Measurements from ENCODE around the gene AKAP13. TPM values are rescaled to one million over a fixed set of nuclear protein-coding genes. Genes with fewer than 3 reads are reported as not detected.
"Not testable (repeated sequence)": the region's sequence is repeated elsewhere in the genome, so short reads cannot be mapped to it uniquely, and the experiment has no call there.

AKAP13 gene
- total RNA-seq, 1 experiment from 2014 or later = 42.8 TPM

GRCh38 chr15:85347264-85348047, 32.9 kb upstream of the AKAP13 start:
- peak; percentile 71 for DNase-seq (ENCODE audit: low read depth)

GRCh38 chr15:85348048-85348766, 32.2 kb upstream of the AKAP13 start:
- DNase-seq (ENCODE audit: low read depth) = not testable (repeated sequence)

- DNase-seq (ENCODE audit: low read depth) = peak; percentile 45
Observed at GRCh38 chr15:85349062-85349461, 31.3 kb upstream of the AKAP13 start.

- no peak for DNase-seq (ENCODE audit: low read depth)
Observed at GRCh38 chr15:85350395-85350794, 30.0 kb upstream of the AKAP13 start.

- DNase-seq (ENCODE audit: low read depth) = not testable (repeated sequence)
Observed at GRCh38 chr15:85351501-85351900, 28.9 kb upstream of the AKAP13 start.

- DNase-seq (ENCODE audit: low read depth) = peak; percentile 22
Observed at GRCh38 chr15:85351965-85352364, 28.4 kb upstream of the AKAP13 start.

GRCh38 chr15:85353516-85353915, 26.9 kb upstream of the AKAP13 start:
- DNase-seq (ENCODE audit: low read depth) = no peak

- peak; percentile 69 for DNase-seq (ENCODE audit: low read depth)
Observed at GRCh38 chr15:85354461-85354860, 25.9 kb upstream of the AKAP13 start.

GRCh38 chr15:85354948-85355347, 25.5 kb upstream of the AKAP13 start:
- no peak for DNase-seq (ENCODE audit: low read depth)

- peak; percentile 28 for DNase-seq (ENCODE audit: low read depth)
Observed at GRCh38 chr15:85356276-85356675, 24.1 kb upstream of the AKAP13 start.

GRCh38 chr15:85361323-85361722, 19.1 kb upstream of the AKAP13 start:
- DNase-seq (ENCODE audit: low read depth) = no peak

- no peak for DNase-seq (ENCODE audit: low read depth)
Observed at GRCh38 chr15:85362436-85363081, 17.8 kb upstream of the AKAP13 start.

GRCh38 chr15:85365980-85366379, 14.4 kb upstream of the AKAP13 start:
- no peak for DNase-seq (ENCODE audit: low read depth)

GRCh38 chr15:85367741-85368140, 12.7 kb upstream of the AKAP13 start:
- no peak for DNase-seq (ENCODE audit: low read depth)

GRCh38 chr15:85374831-85375230, 5.6 kb upstream of the AKAP13 start:
- DNase-seq (ENCODE audit: low read depth) = no peak

- no peak for DNase-seq (ENCODE audit: low read depth)
Observed at GRCh38 chr15:85377269-85377668, 3.1 kb upstream of the AKAP13 start.

GRCh38 chr15:85377986-85378385, 2.4 kb upstream of the AKAP13 start:
- no peak for DNase-seq (ENCODE audit: low read depth)

- peak; percentile 60 for DNase-seq (ENCODE audit: low read depth)
Observed at GRCh38 chr15:85379403-85380131, 836 bp upstream of the AKAP13 start.

- DNase-seq (ENCODE audit: low read depth) = peak; percentile 44
Observed at GRCh38 chr15:85380812-85381642, 624 bp downstream of the AKAP13 start.

- no peak for DNase-seq (ENCODE audit: low read depth)
Observed at GRCh38 chr15:85381850-85382751, 1.7 kb downstream of the AKAP13 start.
